Left colon (tissue), 2 donors: ENCODE data around the gene MACROD2. TPM values are rescaled to one million over a fixed set of nuclear protein-coding genes. Genes with fewer than 3 reads are reported as not detected.
"Not testable (repeated sequence)": the region's sequence is repeated elsewhere in the genome, so short reads cannot be mapped to it uniquely, and the experiment has no call there.

ENCODE experiments used
- ATAC-seq: fragments of 200-7000 bp; cut with Tn5 transposase; one replicate; pipeline ENCODE4 v1.9.1; 2020; ENCODE audit warnings: mild to moderate bottlenecking, moderate library complexity
- DNase-seq, 2 donors: peaks; one replicate each; pipeline ENCODE4 v3.0.0-alpha.2; 2020
- intact Hi-C, 2 donors: fragments of 100-400 bp; cut with DNase I in 1 of 2; cut with micrococcal nuclease in 1 of 2; formaldehyde crosslinking; loops; one replicate each; pipeline versions ENCODE4 v1.11.2 to v1.14.0; 2022; cut with DNase I, micrococcal nuclease
- total RNA-seq, 2 donors: library from RNA; stranded (reverse); fragmentation: NEBNext Ultra II Directional; extraction: Animal tissue kit (Norgen Biotek cat#: 25700); gene quantifications; one replicate each; pipeline ENCODE4 v1.2.1, GENCODE V29; 2021
- donor health status: DM: no; HTN: no; CAD: no.
- donor health status: DM: yes; HTN: yes; CAD: no.

MACROD2 gene
- total RNA-seq, 2 donors from 2014 or later: 5.2 to 6.6 TPM

GRCh38 chr20:14148042-14148441 is 152.7 kb downstream of the MACROD2 start:
- intact Hi-C loops: no loop called here
- no peak for DNase-seq
- ATAC-seq: no peak

- DNase-seq (no peak), ATAC-seq (no peak)
- intact Hi-C loops: no loop called here
Measured at GRCh38 chr20:14155361-14155760, 160.0 kb downstream of the MACROD2 start.

GRCh38 chr20:14178528-14178927 is 183.2 kb downstream of the MACROD2 start:
- intact Hi-C loops: no loop called here
- ATAC-seq (no peak), DNase-seq (no peak)

- DNase-seq (no peak), ATAC-seq (no peak)
- intact Hi-C loops: no loop called here
Measured at GRCh38 chr20:14178952-14179351, 183.6 kb downstream of the MACROD2 start.

- intact Hi-C loops: no loop called here
- DNase-seq (no peak), ATAC-seq (peak; percentile 72)
Measured at GRCh38 chr20:14189794-14190402, 194.6 kb downstream of the MACROD2 start.

GRCh38 chr20:14191559-14191958 is 196.2 kb downstream of the MACROD2 start:
- DNase-seq (no peak), ATAC-seq (peak; percentile 57)
- intact Hi-C loops: no loop called here

- intact Hi-C loops: no loop called here
- DNase-seq (no peak), ATAC-seq (no peak)
Measured at GRCh38 chr20:14193443-14193842, 198.1 kb downstream of the MACROD2 start.

- DNase-seq (no peak), ATAC-seq (no peak)
- intact Hi-C loops: no loop called here
Measured at GRCh38 chr20:14193885-14194284, 198.6 kb downstream of the MACROD2 start.

- intact Hi-C loops: no loop called here
- no peak for ATAC-seq
- no peak for DNase-seq
Measured at GRCh38 chr20:14197097-14197496, 201.8 kb downstream of the MACROD2 start.

GRCh38 chr20:14198416-14198815 is 203.1 kb downstream of the MACROD2 start:
- intact Hi-C loops: no loop called here
- ATAC-seq (no peak), DNase-seq (no peak)

GRCh38 chr20:14199111-14199510 is 203.8 kb downstream of the MACROD2 start:
- intact Hi-C loops: no loop called here
- no peak for ATAC-seq
- DNase-seq: no peak

GRCh38 chr20:14203657-14204056 is 208.3 kb downstream of the MACROD2 start:
- intact Hi-C loops: no loop called here

GRCh38 chr20:14207591-14207990 is 212.3 kb downstream of the MACROD2 start:
- ATAC-seq: no peak
- intact Hi-C loops: no loop called here
- DNase-seq: no peak

More at GRCh38 chr20:14203657-14204056, 208.3 kb downstream of the MACROD2 start:
- no peak for DNase-seq
- ATAC-seq: no peak

- no peak for DNase-seq
- intact Hi-C loops: no loop called here
- peak; percentile 28 for ATAC-seq
Measured at GRCh38 chr20:14208956-14209355, 213.6 kb downstream of the MACROD2 start.

- intact Hi-C loops: no loop called here
- ATAC-seq: peak; percentile 94
- no peak for DNase-seq
Measured at GRCh38 chr20:14210146-14210545, 214.8 kb downstream of the MACROD2 start.

- DNase-seq (no peak), ATAC-seq (no peak)
- intact Hi-C loops: no loop called here
Measured at GRCh38 chr20:14214046-14214445, 218.7 kb downstream of the MACROD2 start.

GRCh38 chr20:14215880-14216279 is 220.6 kb downstream of the MACROD2 start:
- ATAC-seq, intact Hi-C loops, DNase-seq: not testable (repeated sequence)

- peak; percentile 80 to 92 for DNase-seq
- intact Hi-C loops: no loop called here
- peak; percentile 94 for ATAC-seq
Measured at GRCh38 chr20:14219801-14220461, 224.6 kb downstream of the MACROD2 start.

- DNase-seq: no peak
- no peak for ATAC-seq
- intact Hi-C loops: no loop called here
Measured at GRCh38 chr20:14220986-14221385, 225.7 kb downstream of the MACROD2 start.

GRCh38 chr20:14223806-14224205 is 228.5 kb downstream of the MACROD2 start:
- intact Hi-C loops: no loop called here
- ATAC-seq: no peak
- no peak for DNase-seq
